Measurements from ENCODE around the gene MRPS17.
A peak's percentile ranks its signal among the peaks of the same experiment; 100 is the strongest.

- peak; percentile 79 to 82 for TF ChIP-seq POLR2A (IDR thresholded peaks at IDR 0.05)
- TF ChIP-seq CTCF (IDR thresholded peaks at IDR 0.05), result peak in 3 of 6 experiments; percentile 57 to 93 (median 81)
Observed at GRCh38 chr7:55964261-55965099, 12.8 kb downstream of the MRPS17 start, which contains the start of gene NIPSNAP2.

Data from adrenal gland (tissue), 5 donors.